Smooth muscle cell (in vitro differentiated cells): ENCODE results near the gene PCF11. TPM values are rescaled to one million over a fixed set of nuclear protein-coding genes. Genes with fewer than 3 reads are reported as not detected.
"Not testable (repeated sequence)": the region's sequence is repeated elsewhere in the genome, so short reads cannot be mapped to it uniquely, and the experiment has no call there.

ENCODE experiments used
- DNase-seq: peaks from one replicate; lab custom pipeline; 2025; ENCODE audit not compliant: unreplicated experiment; lab: John Stamatoyannopoulos, UW
- H2AFZ ChIP-seq: fragments of 200-600 bp; sonication (generic); 2 replicates; pipeline ENCODE4 v1.6.0; 2016; ENCODE audit warnings: antibody characterized with exemption, low read depth, mild to moderate bottlenecking
- H3F3A ChIP-seq: fragments of 200-600 bp; sonication (generic); 2 replicates; pipeline ENCODE4 v1.6.0; 2017; ENCODE audit warnings: antibody characterized with exemption, low read depth
- H3K27ac ChIP-seq: fragments of 200-600 bp; sonication (generic); 2 replicates; pipeline ENCODE4 v1.5.1; 2016; ENCODE audit warnings: low read depth, mild to moderate bottlenecking
- H3K27me3 ChIP-seq: fragments of 200-600 bp; sonication (generic); 2 replicates; pipeline ENCODE4 v1.6.1; 2016; ENCODE audit warnings: low read depth, mild to moderate bottlenecking
- H3K36me3 ChIP-seq: fragments of 200-600 bp; sonication (generic); 2 replicates; pipeline ENCODE4 v1.5.1; 2016; ENCODE audit warnings: low read depth
- H3K4me1 ChIP-seq: fragments of 200-600 bp; sonication (generic); 2 replicates; pipeline ENCODE4 v1.5.1; 2016; ENCODE audit warnings: low read depth
- H3K4me2 ChIP-seq: fragments of 200-600 bp; sonication (generic); 2 replicates; pipeline ENCODE4 v1.6.0; 2016; ENCODE audit warnings: mild to moderate bottlenecking
- H3K4me3 ChIP-seq: fragments of 200-600 bp; sonication (generic); 2 replicates; pipeline ENCODE4 v1.5.1; 2016; ENCODE audit warnings: mild to moderate bottlenecking
- H3K79me2 ChIP-seq: fragments of 200-600 bp; sonication (generic); 2 replicates; pipeline ENCODE4 v1.6.0; 2016; ENCODE audit warnings: low read depth, mild to moderate bottlenecking
- H3K9ac ChIP-seq: fragments of 200-600 bp; sonication (generic); 2 replicates; pipeline ENCODE4 v1.6.0; 2016; ENCODE audit warnings: low read depth
- H3K9me3 ChIP-seq: fragments of 200-600 bp; sonication (generic); replicated peaks from 2 replicates; pipeline ENCODE4 v1.5.1; 2016; ENCODE audit warnings: low read depth
- H4K20me1 ChIP-seq: fragments of 200-600 bp; sonication (generic); 2 replicates; pipeline ENCODE4 v1.6.0; 2016; ENCODE audit warnings: low read depth
- CTCF ChIP-seq: fragments of 200-600 bp; sonication (generic); IDR thresholded peaks from 2 replicates; pipeline ENCODE4 v1.5.1; 2017; ENCODE audit warnings: borderline replicate concordance, mild to moderate bottlenecking, antibody characterized with exemption; ENCODE audit not compliant: insufficient read depth, poor library complexity, severe bottlenecking
- WGBS: methylation state at CpG from one replicate; pipeline ENCODE4 v1.1.7; 2016; ENCODE audit warnings: low lambda C conversion rate; 5-methylcytosine and 5-hydroxymethylcytosine counted together
- polyA plus RNA-seq: library from polyadenylated mRNA; unstranded; fragments of >200 nt; fragmentation: Nextera tagmentation; extraction: Ambion mirVana; gene quantifications from 2 replicates; pipeline ENCODE4 v1.2.1, GENCODE V29; 2016
- total RNA-seq: library from RNA; depleted of rRNA; stranded (reverse); fragments of >200 nt; gene quantifications from 2 replicates; pipeline ENCODE4 v1.2.3, GENCODE V29; 2014

Gene PCF11
- total and polyA plus RNA-seq, 2 experiments from 2014 or later, result 17.5 to 56.7 TPM

GRCh38 chr11:83206221-83206620, 49.3 kb downstream of the PCF11 start:
- Histone ChIP-seq H3K4me3 (no peak overlapping the region), H3K79me2 (no peaks in the 10 kb centered on the region), H3F3A (no peaks in the 10 kb centered on the region), H2AFZ (no peak overlapping the region), H3K9ac (no peak overlapping the region), H3K27me3 (no peaks in the 10 kb centered on the region), H3K36me3 (peaks cover 33% of the 10 kb centered on the region), H4K20me1 (no peaks in the 10 kb centered on the region), H3K9me3 (no peaks in the 10 kb centered on the region), H3K27ac (no peak overlapping the region), H3K4me2 (no peak overlapping the region), H3K4me1 (no peaks in the 10 kb centered on the region)
- TF ChIP-seq CTCF, result no peak
- no peak for DNase-seq
- 9% methylated on average over 1 of the region's 1 CpG for WGBS

- not testable (repeated sequence) for H2AFZ ChIP-seq, DNase-seq, H3K4me2 ChIP-seq, H3K9me3 ChIP-seq, H3K27ac ChIP-seq, H3F3A ChIP-seq, H3K79me2 ChIP-seq, H3K4me3 ChIP-seq, H4K20me1 ChIP-seq, H3K27me3 ChIP-seq, H3K4me1 ChIP-seq, H3K9ac ChIP-seq
- peaks cover 29% of the 10 kb centered on the region for H3K36me3 ChIP-seq
- 75% methylated on average over 4 of the region's 4 CpGs for WGBS
These were observed 49.9 kb downstream of the PCF11 start for GRCh38 chr11:83206771-83207382.

- Histone ChIP-seq H3K27ac (no peak overlapping the region), H2AFZ (no peak overlapping the region), H4K20me1 (no peaks in the 10 kb centered on the region), H3K4me2 (no peak overlapping the region), H3K79me2 (no peaks in the 10 kb centered on the region), H3K27me3 (no peaks in the 10 kb centered on the region), H3K9ac (no peak overlapping the region), H3K36me3 (no peaks in the 10 kb centered on the region), H3K9me3 (no peaks in the 10 kb centered on the region), H3F3A (no peaks in the 10 kb centered on the region), H3K4me1 (no peaks in the 10 kb centered on the region), H3K4me3 (no peak overlapping the region)
- WGBS, result 76% methylated on average over 8 of the region's 8 CpGs
- TF ChIP-seq CTCF, result peak; percentile 12
- no peak for DNase-seq
These were observed 62.2 kb downstream of the PCF11 start for GRCh38 chr11:83219095-83219494.

- Histone ChIP-seq H4K20me1 (no peaks in the 10 kb centered on the region), H2AFZ (no peak overlapping the region), H3K9me3 (no peaks in the 10 kb centered on the region), H3K79me2 (no peaks in the 10 kb centered on the region), H3K4me2 (no peak overlapping the region), H3K27me3 (no peaks in the 10 kb centered on the region), H3K27ac (no peak overlapping the region), H3K4me3 (no peak overlapping the region), H3K36me3 (no peaks in the 10 kb centered on the region), H3F3A (no peaks in the 10 kb centered on the region), H3K4me1 (no peaks in the 10 kb centered on the region), H3K9ac (no peak overlapping the region)
- DNase-seq, result no peak
- WGBS, result 88% methylated on average over 10 of the region's 10 CpGs
- no peak for TF ChIP-seq CTCF
These were observed 63.3 kb downstream of the PCF11 start for GRCh38 chr11:83220260-83220659.
